ENCODE measurements around the gene TP53TG3D.
"Not testable (repeated sequence)": the region's sequence is repeated elsewhere in the genome, so short reads cannot be mapped to it uniquely, and the experiment has no call there.

DNA sequence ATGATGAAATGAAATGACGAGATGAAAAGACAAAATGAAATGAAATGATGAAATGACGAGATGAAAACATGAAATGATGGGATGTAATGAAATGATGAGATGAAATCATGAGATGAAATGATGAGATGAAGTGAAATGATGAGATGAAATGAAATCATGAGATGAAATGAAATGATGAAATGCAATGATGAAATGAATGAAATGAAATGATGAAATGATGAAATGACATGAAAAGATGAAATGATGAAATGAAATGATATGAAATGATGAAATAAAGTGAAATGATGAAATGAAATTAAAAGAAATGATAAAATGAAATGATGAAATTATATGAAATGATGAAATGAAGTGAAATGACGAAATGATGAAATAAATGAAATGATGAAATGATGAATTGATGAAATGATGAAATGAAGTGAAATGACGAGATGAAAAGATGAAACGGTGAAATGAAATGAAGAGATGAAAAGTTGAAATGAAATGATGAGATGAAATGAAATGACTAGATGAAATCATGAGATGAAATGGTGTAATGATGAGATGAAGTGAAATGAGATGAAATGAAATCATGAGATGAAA lies 30.9 kb downstream of the TP53TG3D start:
- TF ChIP-seq, protein P1, sequence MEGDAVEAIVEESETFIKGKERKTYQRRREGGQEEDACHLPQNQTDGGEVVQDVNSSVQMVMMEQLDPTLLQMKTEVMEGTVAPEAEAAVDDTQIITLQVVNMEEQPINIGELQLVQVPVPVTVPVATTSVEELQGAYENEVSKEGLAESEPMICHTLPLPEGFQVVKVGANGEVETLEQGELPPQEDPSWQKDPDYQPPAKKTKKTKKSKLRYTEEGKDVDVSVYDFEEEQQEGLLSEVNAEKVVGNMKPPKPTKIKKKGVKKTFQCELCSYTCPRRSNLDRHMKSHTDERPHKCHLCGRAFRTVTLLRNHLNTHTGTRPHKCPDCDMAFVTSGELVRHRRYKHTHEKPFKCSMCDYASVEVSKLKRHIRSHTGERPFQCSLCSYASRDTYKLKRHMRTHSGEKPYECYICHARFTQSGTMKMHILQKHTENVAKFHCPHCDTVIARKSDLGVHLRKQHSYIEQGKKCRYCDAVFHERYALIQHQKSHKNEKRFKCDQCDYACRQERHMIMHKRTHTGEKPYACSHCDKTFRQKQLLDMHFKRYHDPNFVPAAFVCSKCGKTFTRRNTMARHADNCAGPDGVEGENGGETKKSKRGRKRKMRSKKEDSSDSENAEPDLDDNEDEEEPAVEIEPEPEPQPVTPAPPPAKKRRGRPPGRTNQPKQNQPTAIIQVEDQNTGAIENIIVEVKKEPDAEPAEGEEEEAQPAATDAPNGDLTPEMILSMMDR (IDR thresholded peaks at IDR 0.05): not testable (repeated sequence)
- not testable (repeated sequence) for TF ChIP-seq POLR2A, POLR2AphosphoS5 (IDR thresholded peaks at IDR 0.05)

Measured in breast epithelium (tissue), 3 donors.